Heart left ventricle (tissue), 13 donors: Measurements from ENCODE around the gene IFIH1.

Experiments
- POLR2A ChIP-seq, 2 donors: fragments of 450-650 bp; IDR thresholded peaks; one replicate each; pipeline ENCODE4 v1.6.1; 2017; ENCODE audit warnings: antibody characterized with exemption in 2 of 2, mild to moderate bottlenecking in 2 of 2, moderate library complexity in 2 of 2
- TF ChIP-seq, protein P1 (sequence below), 12 donors: fragments of 200-600 bp; sonication (generic) in 4 of 12; IDR thresholded peaks; one replicate each; pipeline versions ENCODE4 v1.5.0 to v1.8.0; 2018 to 2022; ENCODE audit warnings: antibody characterized with exemption in 12 of 12, mild to moderate bottlenecking in 5 of 12
- donor health status: ischemic (EF 13 %, LVEDD 7.1; RV severe dilation, severe dysfunction).
- donor health status: DM: no; HTN: yes; CAD: no.
- donor health status: DM: no; HTN: no; CAD: no.
- donor health status: ischemic (EF 25% LVEDD 6.9; RV normal size, moderate dysfunction).
- donor health status: ischemic (EF 25% LVEDD 5.7; RV mildly dilated, moderate dysfunction).
- donor health status: ischemic (EF 35%, LVEDD 5.7; RV mildly dilated, moderate dysfunction).
- donor health status: nonischemic (EF 11% LVEDD 7.7; RV severe dilation, severe dysfunction).
- donor health status: DM: yes; HTN: yes; CAD: no.
- donor health status: PGD.
- donor health status: ischemic (EF 29% LVEDD 5.4; RV normal size, mild dysfunction).
- donor health status: nonischemic (EF 23%, LVEDD 6.1; RV moderate dilation, normal function).

DNA sequence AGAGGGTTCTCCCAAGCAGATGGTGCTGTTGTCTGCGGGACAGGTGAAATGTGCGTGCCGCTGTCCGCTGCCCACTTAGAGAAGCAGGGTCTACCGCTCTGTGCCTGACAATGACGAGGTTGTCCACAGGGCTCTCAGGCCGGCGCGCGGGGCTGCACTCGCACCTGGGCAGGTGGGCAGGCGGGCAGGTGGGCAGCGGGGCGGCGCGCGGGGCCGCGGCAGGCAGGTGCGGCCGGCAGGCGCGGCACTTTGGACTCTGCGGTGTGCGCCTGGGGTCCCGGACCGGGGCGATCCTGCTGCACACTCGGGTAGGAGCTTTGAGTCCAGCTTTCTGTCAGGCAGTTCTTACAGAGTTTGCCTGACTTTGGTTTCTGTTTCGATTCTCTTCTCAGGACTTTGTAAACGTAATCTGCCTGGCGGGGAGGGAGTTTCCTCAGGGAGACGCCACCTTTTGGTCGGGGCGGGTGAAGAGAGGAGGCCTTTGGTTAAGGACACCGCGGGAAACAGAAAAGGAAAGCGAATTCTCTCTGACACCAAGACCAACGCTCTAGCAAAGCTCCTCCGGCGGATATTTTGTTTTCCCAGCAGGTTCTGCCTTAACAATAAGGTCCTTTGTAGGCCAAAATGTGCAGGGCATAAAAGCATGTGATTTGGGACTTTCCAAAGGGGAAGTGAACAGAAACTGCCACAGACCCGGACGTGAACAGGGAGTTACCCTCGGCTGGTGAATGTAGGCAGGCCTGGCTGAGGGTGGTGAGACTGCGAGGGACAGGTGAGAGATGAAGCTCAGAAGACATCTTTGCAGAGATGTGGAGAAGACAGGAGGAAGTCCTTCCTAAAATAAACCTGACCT, at the start of gene IFIH1:
- TF ChIP-seq, protein P1, sequence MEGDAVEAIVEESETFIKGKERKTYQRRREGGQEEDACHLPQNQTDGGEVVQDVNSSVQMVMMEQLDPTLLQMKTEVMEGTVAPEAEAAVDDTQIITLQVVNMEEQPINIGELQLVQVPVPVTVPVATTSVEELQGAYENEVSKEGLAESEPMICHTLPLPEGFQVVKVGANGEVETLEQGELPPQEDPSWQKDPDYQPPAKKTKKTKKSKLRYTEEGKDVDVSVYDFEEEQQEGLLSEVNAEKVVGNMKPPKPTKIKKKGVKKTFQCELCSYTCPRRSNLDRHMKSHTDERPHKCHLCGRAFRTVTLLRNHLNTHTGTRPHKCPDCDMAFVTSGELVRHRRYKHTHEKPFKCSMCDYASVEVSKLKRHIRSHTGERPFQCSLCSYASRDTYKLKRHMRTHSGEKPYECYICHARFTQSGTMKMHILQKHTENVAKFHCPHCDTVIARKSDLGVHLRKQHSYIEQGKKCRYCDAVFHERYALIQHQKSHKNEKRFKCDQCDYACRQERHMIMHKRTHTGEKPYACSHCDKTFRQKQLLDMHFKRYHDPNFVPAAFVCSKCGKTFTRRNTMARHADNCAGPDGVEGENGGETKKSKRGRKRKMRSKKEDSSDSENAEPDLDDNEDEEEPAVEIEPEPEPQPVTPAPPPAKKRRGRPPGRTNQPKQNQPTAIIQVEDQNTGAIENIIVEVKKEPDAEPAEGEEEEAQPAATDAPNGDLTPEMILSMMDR (IDR thresholded peaks at IDR 0.05): peak in 8 of 12 donors; percentile 9 to 58 (median 40)
- peak in 1 of 2 donors; percentile 47 for TF ChIP-seq POLR2A (IDR thresholded peaks at IDR 0.05)
